ENCODE data around the gene FAM237A. TPM values are rescaled to one million over a fixed set of nuclear protein-coding genes. Genes with fewer than 3 reads are reported as not detected.

Gene FAM237A
- polyA plus RNA-seq, 1 donor from 2014 or later = not detected

- Histone ChIP-seq H3K9ac (ENCODE audit: low read length) (no peak overlapping the region), H3K27ac (ENCODE audit: low read length) (no peak overlapping the region), H3K79me2 (replicated peaks; ENCODE audit: insufficient read depth, low read length) (no peaks in the 10 kb centered on the region), H3K36me3 (ENCODE audit: insufficient read depth, low read length) (no peaks in the 10 kb centered on the region), H3F3A (ENCODE audit: insufficient read depth, low read length, poor library complexity, severe bottlenecking) (no peaks in the 10 kb centered on the region), H3K4me2 (ENCODE audit: low read length) (no peak overlapping the region), H4K20me1 (ENCODE audit: insufficient read depth) (no peaks in the 10 kb centered on the region), H3K9me2 (ENCODE audit: insufficient read depth, low read length) (no peaks in the 10 kb centered on the region), H2AFZ (ENCODE audit: low read depth, low read length) (no peak overlapping the region), H3K4me3 (ENCODE audit: low read length) (no peak overlapping the region), H3K27me3 (ENCODE audit: insufficient read depth, low read depth, low read length) (no peaks in the 10 kb centered on the region), H3K9me3 (ENCODE audit: low read length) (no peaks in the 10 kb centered on the region)
- TF ChIP-seq RAD21 (conservative IDR thresholded peaks at IDR 0.05) (no peak), POLR2AphosphoS5 (IDR thresholded peaks at IDR 0.05) (no peak), SMC3 (conservative IDR thresholded peaks at IDR 0.05; ENCODE audit: poor library complexity) (no peak), MXI1 (conservative IDR thresholded peaks at IDR 0.05; ENCODE audit: poor library complexity, severe bottlenecking) (no peak), EZH2 (IDR thresholded peaks at IDR 0.05; ENCODE audit: borderline replicate concordance, insufficient read depth, low read length, poor library complexity, severe bottlenecking) (no peak), TAF1 (IDR thresholded peaks at IDR 0.05; ENCODE audit: low read depth) (no peak), CTCF (IDR thresholded peaks at IDR 0.05; ENCODE audit: poor library complexity, severe bottlenecking) (no peak), EP300 (conservative IDR thresholded peaks at IDR 0.05; ENCODE audit: poor library complexity, severe bottlenecking) (no peak), REST (IDR thresholded peaks at IDR 0.05; ENCODE audit: borderline replicate concordance) (no peak)
Measured at GRCh38 chr2:206692971-206693370, 50.7 kb downstream of the FAM237A start.

- H2AFZ ChIP-seq (ENCODE audit: low read depth, low read length) = no peak overlapping the region
- no peaks in the 10 kb centered on the region for H3K36me3 ChIP-seq (ENCODE audit: insufficient read depth, low read length)
- H3K27ac ChIP-seq (ENCODE audit: low read length) = no peak overlapping the region
- no peaks in the 10 kb centered on the region for H3K9me3 ChIP-seq (ENCODE audit: low read length)
- H3K4me3 ChIP-seq (ENCODE audit: low read length) = no peak overlapping the region
- no peaks in the 10 kb centered on the region for H3K9me2 ChIP-seq (ENCODE audit: insufficient read depth, low read length)
- no peaks in the 10 kb centered on the region for H3K79me2 ChIP-seq (replicated peaks; ENCODE audit: insufficient read depth, low read length)
- TF ChIP-seq SMC3 (conservative IDR thresholded peaks at IDR 0.05; ENCODE audit: poor library complexity) (peak; percentile 87), TAF1 (IDR thresholded peaks at IDR 0.05; ENCODE audit: low read depth) (no peak), RAD21 (conservative IDR thresholded peaks at IDR 0.05) (peak; percentile 91), MXI1 (conservative IDR thresholded peaks at IDR 0.05; ENCODE audit: poor library complexity, severe bottlenecking) (no peak), REST (IDR thresholded peaks at IDR 0.05; ENCODE audit: borderline replicate concordance) (no peak), EP300 (conservative IDR thresholded peaks at IDR 0.05; ENCODE audit: poor library complexity, severe bottlenecking) (no peak), CTCF (IDR thresholded peaks at IDR 0.05; ENCODE audit: poor library complexity, severe bottlenecking) (peak; percentile 89), EZH2 (IDR thresholded peaks at IDR 0.05; ENCODE audit: borderline replicate concordance, insufficient read depth, low read length, poor library complexity, severe bottlenecking) (no peak), POLR2AphosphoS5 (IDR thresholded peaks at IDR 0.05) (no peak)
- no peaks in the 10 kb centered on the region for H3F3A ChIP-seq (ENCODE audit: insufficient read depth, low read length, poor library complexity, severe bottlenecking)
- no peak overlapping the region for H3K4me2 ChIP-seq (ENCODE audit: low read length)
- H3K9ac ChIP-seq (ENCODE audit: low read length) = no peak overlapping the region
- no peaks in the 10 kb centered on the region for H4K20me1 ChIP-seq (ENCODE audit: insufficient read depth)
- H3K27me3 ChIP-seq (ENCODE audit: insufficient read depth, low read depth, low read length) = no peaks in the 10 kb centered on the region
Measured at GRCh38 chr2:206693399-206694137, 51.3 kb downstream of the FAM237A start.

Measured in neural cell (in vitro differentiated cells).